ENCODE data around the gene IFNL2. TPM values are rescaled to one million over a fixed set of nuclear protein-coding genes. Genes with fewer than 3 reads are reported as not detected.

IFNL2 gene
- total and polyA plus RNA-seq, 2 donors (not counting 1 experiment from before 2014, with no cell fraction given) = not detected

GRCh38 chr19:39251081-39251480 lies 17.1 kb upstream of the IFNL2 start:
- no peaks in the 10 kb centered on the region for H3K9me3 ChIP-seq (ENCODE audit: control insufficient read depth, insufficient read depth, low read depth, low read length)
- no peak for DNase-seq (ENCODE audit: low read depth in 2 of 2)
- no peak overlapping the region for H3K27ac ChIP-seq (ENCODE audit: insufficient read depth, low read length)
- no peaks in the 10 kb centered on the region for H4K20me1 ChIP-seq (ENCODE audit: control insufficient read depth, extremely low read depth, insufficient read depth, low read length)
- no peak overlapping the region for H3K4me3 ChIP-seq (replicated peaks in 1 of 4; ENCODE audit: control extremely low read depth in 1 of 4, insufficient read depth in 1 of 4, low read depth in 3 of 4, low read length in 4 of 4)
- no peaks in the 10 kb centered on the region for H3K36me3 ChIP-seq (ENCODE audit: control insufficient read depth, insufficient read depth, low read length)
- H2AFZ ChIP-seq (ENCODE audit: low read length) = no peak overlapping the region
- H3K79me2 ChIP-seq (ENCODE audit: control insufficient read depth, insufficient read depth, low read length) = no peaks in the 10 kb centered on the region
- no peak overlapping the region for H3K4me2 ChIP-seq (ENCODE audit: extremely low read depth, insufficient read depth, low read length)
- TF ChIP-seq CTCF (conservative IDR thresholded peaks at IDR 0.05 in 1 of 2, IDR thresholded peaks at IDR 0.05 in 1 of 2; ENCODE audit: low read depth in 1 of 2, low read length in 2 of 2) (no peak), EZH2 (IDR thresholded peaks at IDR 0.05; ENCODE audit: low read length, missing control alignments) (no peak)
- no peaks in the 10 kb centered on the region for H3K4me1 ChIP-seq (ENCODE audit: control insufficient read depth, extremely low read depth, insufficient read depth, low read length)
- peaks cover 33% of the 10 kb centered on the region for H3K27me3 ChIP-seq (ENCODE audit: control insufficient read depth, insufficient read depth, low read length)
- no peak overlapping the region for H3K9ac ChIP-seq (ENCODE audit: insufficient read depth, low read length)

GRCh38 chr19:39251846-39252245 lies 16.4 kb upstream of the IFNL2 start:
- H2AFZ ChIP-seq (ENCODE audit: low read length) = no peak overlapping the region
- H3K4me2 ChIP-seq (ENCODE audit: extremely low read depth, insufficient read depth, low read length) = no peak overlapping the region
- no peaks in the 10 kb centered on the region for H3K4me1 ChIP-seq (ENCODE audit: control insufficient read depth, extremely low read depth, insufficient read depth, low read length)
- no peak overlapping the region for H3K9ac ChIP-seq (ENCODE audit: insufficient read depth, low read length)
- no peak overlapping the region for H3K4me3 ChIP-seq (replicated peaks in 1 of 4; ENCODE audit: control extremely low read depth in 1 of 4, insufficient read depth in 1 of 4, low read depth in 3 of 4, low read length in 4 of 4)
- H3K27me3 ChIP-seq (ENCODE audit: control insufficient read depth, insufficient read depth, low read length) = peaks cover 32% of the 10 kb centered on the region
- TF ChIP-seq CTCF (conservative IDR thresholded peaks at IDR 0.05 in 1 of 2, IDR thresholded peaks at IDR 0.05 in 1 of 2; ENCODE audit: low read depth in 1 of 2, low read length in 2 of 2) = no peak
- TF ChIP-seq EZH2 (IDR thresholded peaks at IDR 0.05; ENCODE audit: low read length, missing control alignments) = no peak
- no peaks in the 10 kb centered on the region for H3K9me3 ChIP-seq (ENCODE audit: control insufficient read depth, insufficient read depth, low read depth, low read length)
- H4K20me1 ChIP-seq (ENCODE audit: control insufficient read depth, extremely low read depth, insufficient read depth, low read length) = no peaks in the 10 kb centered on the region
- H3K27ac ChIP-seq (ENCODE audit: insufficient read depth, low read length) = no peak overlapping the region
- no peaks in the 10 kb centered on the region for H3K79me2 ChIP-seq (ENCODE audit: control insufficient read depth, insufficient read depth, low read length)
- no peaks in the 10 kb centered on the region for H3K36me3 ChIP-seq (ENCODE audit: control insufficient read depth, insufficient read depth, low read length)
- no peak for DNase-seq (ENCODE audit: low read depth in 2 of 2)

DNA sequence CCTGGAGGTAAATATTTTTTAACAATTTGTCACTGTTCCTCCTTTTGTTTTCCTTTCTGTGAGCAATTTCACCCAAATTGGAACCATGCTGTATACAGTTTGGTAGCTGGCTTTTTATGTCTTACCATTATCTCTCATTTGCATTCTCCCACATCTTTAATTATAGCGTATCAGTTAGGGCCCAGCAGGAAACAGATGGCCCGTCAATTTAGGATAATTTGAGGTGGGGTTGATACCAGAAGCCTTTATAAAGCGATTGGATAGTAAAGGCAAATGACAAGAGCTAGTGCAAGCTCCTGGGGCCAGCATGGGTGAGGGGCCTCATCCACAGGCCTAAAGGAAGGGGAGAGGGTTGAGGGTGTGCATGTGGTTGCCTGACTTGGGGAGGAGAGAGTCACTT lies 15.7 kb upstream of the IFNL2 start:
- Histone ChIP-seq H3K27ac (ENCODE audit: insufficient read depth, low read length) (no peak overlapping the region), H3K9ac (ENCODE audit: insufficient read depth, low read length) (no peak overlapping the region), H2AFZ (ENCODE audit: low read length) (no peak overlapping the region), H3K4me3 (replicated peaks in 1 of 4; ENCODE audit: control extremely low read depth in 1 of 4, insufficient read depth in 1 of 4, low read depth in 3 of 4, low read length in 4 of 4) (no peak overlapping the region), H3K36me3 (ENCODE audit: control insufficient read depth, insufficient read depth, low read length) (no peaks in the 10 kb centered on the region), H3K4me1 (ENCODE audit: control insufficient read depth, extremely low read depth, insufficient read depth, low read length) (no peaks in the 10 kb centered on the region), H3K79me2 (ENCODE audit: control insufficient read depth, insufficient read depth, low read length) (no peaks in the 10 kb centered on the region), H3K27me3 (ENCODE audit: control insufficient read depth, insufficient read depth, low read length) (peaks cover 27% of the 10 kb centered on the region), H3K4me2 (ENCODE audit: extremely low read depth, insufficient read depth, low read length) (no peak overlapping the region), H4K20me1 (ENCODE audit: control insufficient read depth, extremely low read depth, insufficient read depth, low read length) (no peaks in the 10 kb centered on the region), H3K9me3 (ENCODE audit: control insufficient read depth, insufficient read depth, low read depth, low read length) (no peaks in the 10 kb centered on the region)
- DNase-seq (ENCODE audit: low read depth in 2 of 2) = no peak
- TF ChIP-seq EZH2 (IDR thresholded peaks at IDR 0.05; ENCODE audit: low read length, missing control alignments) (no peak), CTCF (conservative IDR thresholded peaks at IDR 0.05 in 1 of 2, IDR thresholded peaks at IDR 0.05 in 1 of 2; ENCODE audit: low read depth in 1 of 2, low read length in 2 of 2) (no peak)
